ENCODE measurements around the gene LAMA2. TPM values are rescaled to one million over a fixed set of nuclear protein-coding genes. Genes with fewer than 3 reads are reported as not detected.

LAMA2 gene
- polyA plus RNA-seq, 3 donors: not detected

GRCh38 chr6:129447198-129447565, 564.2 kb downstream of the LAMA2 start:
- Histone ChIP-seq H4K20me1 (ENCODE audit: insufficient read depth, low read length) (no peaks in the 10 kb centered on the region), H3K79me2 (ENCODE audit: insufficient read depth, low read length) (no peaks in the 10 kb centered on the region), H3K4me2 (replicated peaks; ENCODE audit: extremely low read depth, low read length, poor library complexity, severe bottlenecking) (no peak overlapping the region), H3K9me3 (replicated peaks in 1 of 2; ENCODE audit: control insufficient read depth in 1 of 2, insufficient read depth in 1 of 2, low read length in 2 of 2) (no peaks in the 10 kb centered on the region), H3K27me3 (ENCODE audit: control insufficient read depth in 2 of 2, insufficient read depth in 2 of 2, low read length in 2 of 2) (no peaks in the 10 kb centered on the region), H3K9ac (ENCODE audit: insufficient read depth, low read length, poor library complexity, severe bottlenecking) (no peak overlapping the region), H3K4me1 (ENCODE audit: control insufficient read depth in 1 of 2, insufficient read depth in 2 of 2, low read length in 2 of 2) (no peaks in the 10 kb centered on the region), H2AFZ (ENCODE audit: insufficient read depth, low read depth, low read length, poor library complexity, severe bottlenecking) (no peak overlapping the region), H3K27ac (ENCODE audit: low read depth in 1 of 2, low read length in 2 of 2) (no peak overlapping the region), H3K36me3 (replicated peaks in 1 of 2; ENCODE audit: control insufficient read depth in 1 of 2, insufficient read depth in 2 of 2, low read length in 2 of 2) (no peaks in the 10 kb centered on the region), H3K4me3 (replicated peaks in 1 of 3; ENCODE audit: low read depth in 2 of 3, low read length in 3 of 3) (no peak overlapping the region)
- peaks cover 0 to 3% (median 0%) of the 10 kb centered on the region in 3 donors for H3K27me3 Mint-ChIP-seq (ENCODE audit: low read depth in 3 of 3)
- H3K36me3 Mint-ChIP-seq: no peaks in the 10 kb centered on the region
- TF ChIP-seq, protein P1, sequence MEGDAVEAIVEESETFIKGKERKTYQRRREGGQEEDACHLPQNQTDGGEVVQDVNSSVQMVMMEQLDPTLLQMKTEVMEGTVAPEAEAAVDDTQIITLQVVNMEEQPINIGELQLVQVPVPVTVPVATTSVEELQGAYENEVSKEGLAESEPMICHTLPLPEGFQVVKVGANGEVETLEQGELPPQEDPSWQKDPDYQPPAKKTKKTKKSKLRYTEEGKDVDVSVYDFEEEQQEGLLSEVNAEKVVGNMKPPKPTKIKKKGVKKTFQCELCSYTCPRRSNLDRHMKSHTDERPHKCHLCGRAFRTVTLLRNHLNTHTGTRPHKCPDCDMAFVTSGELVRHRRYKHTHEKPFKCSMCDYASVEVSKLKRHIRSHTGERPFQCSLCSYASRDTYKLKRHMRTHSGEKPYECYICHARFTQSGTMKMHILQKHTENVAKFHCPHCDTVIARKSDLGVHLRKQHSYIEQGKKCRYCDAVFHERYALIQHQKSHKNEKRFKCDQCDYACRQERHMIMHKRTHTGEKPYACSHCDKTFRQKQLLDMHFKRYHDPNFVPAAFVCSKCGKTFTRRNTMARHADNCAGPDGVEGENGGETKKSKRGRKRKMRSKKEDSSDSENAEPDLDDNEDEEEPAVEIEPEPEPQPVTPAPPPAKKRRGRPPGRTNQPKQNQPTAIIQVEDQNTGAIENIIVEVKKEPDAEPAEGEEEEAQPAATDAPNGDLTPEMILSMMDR (IDR thresholded peaks at IDR 0.05): no peak
- H3K9me3 Mint-ChIP-seq: peaks cover 0 to 7% (median 0%) of the 10 kb centered on the region in 7 donors
- peaks cover 15% of the 10 kb centered on the region for H3K4me1 Mint-ChIP-seq
- no CpG with 5 or more reads among the region's 3 CpGs for WGBS (ENCODE audit: insufficient coverage)
- no peak overlapping the region for H3K27ac Mint-ChIP-seq
- no peak overlapping the region for H3K4me3 Mint-ChIP-seq
- no peak for DNase-seq
- intact Hi-C loops (cut with micrococcal nuclease): no loop called here

DNA sequence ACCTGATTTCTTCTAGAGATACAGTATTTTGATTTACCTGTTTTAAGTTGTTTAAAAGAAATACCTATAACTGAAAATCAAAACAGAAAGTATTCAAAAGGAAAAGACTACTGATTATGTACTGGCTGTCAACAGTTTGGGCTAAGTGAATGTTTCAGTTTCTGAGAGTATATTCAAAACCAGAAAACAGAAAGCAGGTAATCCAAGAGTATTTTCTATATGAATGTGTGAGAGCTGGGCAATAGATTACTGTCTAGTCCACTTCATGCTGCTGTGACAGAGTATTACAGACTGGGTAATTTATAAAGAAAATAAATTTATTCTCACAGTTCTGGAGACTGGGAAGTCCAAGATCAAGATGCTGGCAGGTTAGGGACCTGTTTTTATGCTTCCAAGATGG, 566.0 kb downstream of the LAMA2 start:
- no peak for DNase-seq
- H2AFZ ChIP-seq (ENCODE audit: insufficient read depth, low read depth, low read length, poor library complexity, severe bottlenecking): no peak overlapping the region
- TF ChIP-seq, protein P1 (IDR thresholded peaks at IDR 0.05): no peak
- intact Hi-C loops (cut with micrococcal nuclease): no loop called here
- no peaks in the 10 kb centered on the region for H3K36me3 Mint-ChIP-seq
- H3K9me3 ChIP-seq (replicated peaks in 1 of 2; ENCODE audit: control insufficient read depth in 1 of 2, insufficient read depth in 1 of 2, low read length in 2 of 2): no peaks in the 10 kb centered on the region
- H3K27ac Mint-ChIP-seq: no peak overlapping the region
- H3K4me3 ChIP-seq (replicated peaks in 1 of 3; ENCODE audit: low read depth in 2 of 3, low read length in 3 of 3): no peak overlapping the region
- no peak overlapping the region for H3K27ac ChIP-seq (ENCODE audit: low read depth in 1 of 2, low read length in 2 of 2)
- peaks cover 16% of the 10 kb centered on the region for H3K4me1 Mint-ChIP-seq
- H3K27me3 ChIP-seq (ENCODE audit: control insufficient read depth in 2 of 2, insufficient read depth in 2 of 2, low read length in 2 of 2): no peaks in the 10 kb centered on the region
- H3K4me3 Mint-ChIP-seq: no peak overlapping the region
- H3K36me3 ChIP-seq (replicated peaks in 1 of 2; ENCODE audit: control insufficient read depth in 1 of 2, insufficient read depth in 2 of 2, low read length in 2 of 2): no peaks in the 10 kb centered on the region
- H3K9me3 Mint-ChIP-seq: peaks cover 0 to 7% (median 0%) of the 10 kb centered on the region in 7 donors
- no peaks in the 10 kb centered on the region for H4K20me1 ChIP-seq (ENCODE audit: insufficient read depth, low read length)
- H3K4me2 ChIP-seq (replicated peaks; ENCODE audit: extremely low read depth, low read length, poor library complexity, severe bottlenecking): no peak overlapping the region
- peaks cover 1 to 2% of the 10 kb centered on the region in 2 donors for H3K4me1 ChIP-seq (ENCODE audit: control insufficient read depth in 1 of 2, insufficient read depth in 2 of 2, low read length in 2 of 2)
- H3K27me3 Mint-ChIP-seq (ENCODE audit: low read depth in 3 of 3): peaks cover 0 to 1% (median 0%) of the 10 kb centered on the region in 3 donors
- no peak overlapping the region for H3K9ac ChIP-seq (ENCODE audit: insufficient read depth, low read length, poor library complexity, severe bottlenecking)
- no peaks in the 10 kb centered on the region for H3K79me2 ChIP-seq (ENCODE audit: insufficient read depth, low read length)
